GM12874 (cell line): ENCODE data around the gene PLIN5.
A peak's percentile ranks its signal among the peaks of the same experiment; 100 is the strongest.

Experiments
- TF ChIP-seq, protein P1 (sequence below): IDR thresholded peaks from 2 replicates; pipeline ENCODE4 v1.5.1; 2011; ENCODE audit warnings: low read depth, mild to moderate bottlenecking, control low read depth, low read length, moderate library complexity; ENCODE audit not compliant: insufficient read depth

The PLIN5 gene

DNA sequence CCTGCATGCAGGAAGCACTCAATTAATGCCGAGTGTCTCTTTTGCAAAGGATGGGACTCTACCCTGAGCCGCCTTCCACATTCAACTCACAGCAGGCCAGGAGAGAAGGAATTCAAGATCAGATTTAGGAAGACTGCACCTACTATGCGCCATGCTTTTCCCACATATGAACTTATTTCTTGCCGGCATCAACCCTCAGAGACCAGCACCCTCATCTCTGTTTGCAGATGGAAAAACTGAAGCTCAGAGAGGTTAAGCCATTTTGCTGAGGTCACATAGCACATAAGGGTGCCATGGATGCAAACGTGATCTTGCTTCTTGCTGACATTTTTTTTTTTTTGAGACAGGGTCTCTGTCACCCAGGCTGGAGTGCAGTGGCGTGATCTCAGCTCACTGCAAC, 38.7 kb upstream of the PLIN5 start:
- TF ChIP-seq, protein P1, sequence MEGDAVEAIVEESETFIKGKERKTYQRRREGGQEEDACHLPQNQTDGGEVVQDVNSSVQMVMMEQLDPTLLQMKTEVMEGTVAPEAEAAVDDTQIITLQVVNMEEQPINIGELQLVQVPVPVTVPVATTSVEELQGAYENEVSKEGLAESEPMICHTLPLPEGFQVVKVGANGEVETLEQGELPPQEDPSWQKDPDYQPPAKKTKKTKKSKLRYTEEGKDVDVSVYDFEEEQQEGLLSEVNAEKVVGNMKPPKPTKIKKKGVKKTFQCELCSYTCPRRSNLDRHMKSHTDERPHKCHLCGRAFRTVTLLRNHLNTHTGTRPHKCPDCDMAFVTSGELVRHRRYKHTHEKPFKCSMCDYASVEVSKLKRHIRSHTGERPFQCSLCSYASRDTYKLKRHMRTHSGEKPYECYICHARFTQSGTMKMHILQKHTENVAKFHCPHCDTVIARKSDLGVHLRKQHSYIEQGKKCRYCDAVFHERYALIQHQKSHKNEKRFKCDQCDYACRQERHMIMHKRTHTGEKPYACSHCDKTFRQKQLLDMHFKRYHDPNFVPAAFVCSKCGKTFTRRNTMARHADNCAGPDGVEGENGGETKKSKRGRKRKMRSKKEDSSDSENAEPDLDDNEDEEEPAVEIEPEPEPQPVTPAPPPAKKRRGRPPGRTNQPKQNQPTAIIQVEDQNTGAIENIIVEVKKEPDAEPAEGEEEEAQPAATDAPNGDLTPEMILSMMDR = no peak

DNA sequence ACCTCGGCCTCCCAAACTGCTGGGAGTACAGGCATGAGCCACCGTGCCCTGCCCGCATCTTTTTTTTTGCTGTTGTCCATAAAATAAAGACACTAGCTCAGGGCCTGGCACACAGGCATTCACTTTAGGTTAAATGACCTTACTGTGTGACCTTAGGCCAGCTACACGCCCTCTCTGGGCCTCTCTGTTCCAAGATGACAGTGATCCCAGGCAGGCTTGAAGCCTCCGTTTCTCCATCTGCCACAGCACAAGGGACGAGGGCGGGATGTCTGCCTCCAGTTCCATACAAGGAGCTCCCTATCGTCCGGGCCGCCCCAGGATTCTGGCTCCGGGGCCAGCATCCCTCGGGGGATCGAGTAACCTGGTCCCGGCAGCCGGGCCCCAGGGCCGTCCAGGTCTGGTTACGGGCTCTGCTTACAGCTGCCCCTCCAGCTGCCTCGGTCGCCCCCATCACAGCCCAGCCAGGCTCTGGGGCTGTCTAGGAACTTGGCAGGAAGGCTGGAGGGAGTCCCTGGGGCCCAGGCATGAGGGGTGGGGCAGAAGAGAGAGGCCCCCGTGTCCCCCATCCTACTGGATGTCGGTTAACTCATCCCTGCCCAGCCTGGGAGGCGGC, 36.4 kb upstream of the PLIN5 start:
- TF ChIP-seq, protein P1 = no peak

DNA sequence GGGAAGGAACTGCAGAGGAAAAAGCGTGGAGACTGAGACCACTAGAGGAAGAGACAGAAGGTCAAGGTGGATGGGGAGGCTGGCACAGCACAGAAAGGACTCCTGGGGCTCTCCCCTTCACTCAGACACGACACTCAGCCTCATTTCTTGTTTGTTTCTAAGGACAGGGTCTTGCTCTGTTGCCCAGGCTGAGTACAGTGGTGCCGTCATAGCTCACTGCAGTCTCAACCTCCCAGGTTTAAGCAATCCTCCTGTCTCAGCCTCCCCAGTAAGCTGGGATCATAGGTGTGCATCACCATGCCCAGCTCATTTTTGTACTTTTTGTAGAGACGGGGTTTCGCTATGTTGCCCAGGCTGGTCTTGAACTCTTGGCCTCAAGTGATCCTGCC, 35.9 kb upstream of the PLIN5 start:
- TF ChIP-seq, protein P1 = no peak

DNA sequence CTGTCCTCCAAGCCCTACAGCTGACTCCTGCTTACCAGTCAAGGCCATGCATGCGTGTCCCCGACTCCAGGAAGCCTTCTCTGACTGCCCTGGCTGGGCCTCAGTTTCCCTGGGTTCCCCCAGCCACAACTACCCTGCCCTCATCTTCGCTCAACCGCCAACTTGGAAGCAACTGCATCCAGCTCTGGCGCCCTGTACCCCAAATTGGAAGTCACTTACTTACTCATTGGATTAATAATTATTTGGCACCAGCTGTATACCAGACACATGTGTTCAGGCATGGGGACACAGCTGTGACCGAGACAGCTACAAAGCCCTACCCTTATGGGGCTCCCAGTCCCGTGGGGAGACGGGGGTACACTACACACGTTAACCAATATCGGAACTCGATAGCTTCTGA, 35.4 kb upstream of the PLIN5 start:
- TF ChIP-seq, protein P1 = no peak

DNA sequence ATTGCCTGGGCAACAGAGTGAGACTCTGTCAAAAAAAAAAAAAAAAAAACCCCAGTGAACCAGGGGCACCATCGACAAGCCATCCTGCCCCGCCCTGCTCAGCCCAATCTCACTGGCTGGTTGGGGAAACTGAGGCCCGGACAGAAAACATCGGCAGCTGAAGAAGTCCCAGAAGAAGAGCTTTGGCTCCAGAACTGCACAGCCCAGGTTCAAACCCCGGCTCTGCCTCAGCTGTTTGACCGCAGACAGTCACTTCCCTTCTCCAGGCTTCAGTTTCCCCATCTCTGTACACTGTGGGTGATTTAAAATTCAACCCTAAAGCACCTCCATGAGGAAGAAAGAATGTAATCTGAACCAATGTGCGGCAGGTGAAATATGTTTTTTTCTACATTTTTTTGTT, 33.9 kb upstream of the PLIN5 start:
- TF ChIP-seq, protein P1 = no peak

DNA sequence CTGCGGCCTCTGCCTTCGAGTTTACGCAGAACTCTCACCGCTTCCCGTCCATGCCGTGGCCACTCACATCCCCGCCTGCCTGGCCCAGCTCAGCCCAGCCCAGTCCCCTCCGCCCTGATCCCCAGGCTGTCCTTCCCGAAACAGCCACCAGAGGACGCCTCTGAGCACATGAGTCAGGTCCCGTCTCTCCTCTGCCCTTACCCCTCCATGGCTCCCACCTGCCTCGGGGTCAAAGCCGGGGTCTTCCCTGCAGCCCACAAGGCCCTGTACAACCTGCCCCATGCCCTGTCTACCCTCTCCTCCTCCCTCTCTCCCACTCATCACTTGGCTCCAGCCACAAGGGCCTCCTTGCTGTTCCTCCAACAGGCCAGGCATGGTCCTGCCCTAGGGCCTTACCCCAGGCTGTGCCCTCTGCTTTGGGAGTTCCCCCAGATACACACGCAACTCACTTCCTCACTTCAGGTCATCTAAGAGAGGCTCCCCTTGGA, 32.6 kb upstream of the PLIN5 start:
- TF ChIP-seq, protein P1 = peak; percentile 95

DNA sequence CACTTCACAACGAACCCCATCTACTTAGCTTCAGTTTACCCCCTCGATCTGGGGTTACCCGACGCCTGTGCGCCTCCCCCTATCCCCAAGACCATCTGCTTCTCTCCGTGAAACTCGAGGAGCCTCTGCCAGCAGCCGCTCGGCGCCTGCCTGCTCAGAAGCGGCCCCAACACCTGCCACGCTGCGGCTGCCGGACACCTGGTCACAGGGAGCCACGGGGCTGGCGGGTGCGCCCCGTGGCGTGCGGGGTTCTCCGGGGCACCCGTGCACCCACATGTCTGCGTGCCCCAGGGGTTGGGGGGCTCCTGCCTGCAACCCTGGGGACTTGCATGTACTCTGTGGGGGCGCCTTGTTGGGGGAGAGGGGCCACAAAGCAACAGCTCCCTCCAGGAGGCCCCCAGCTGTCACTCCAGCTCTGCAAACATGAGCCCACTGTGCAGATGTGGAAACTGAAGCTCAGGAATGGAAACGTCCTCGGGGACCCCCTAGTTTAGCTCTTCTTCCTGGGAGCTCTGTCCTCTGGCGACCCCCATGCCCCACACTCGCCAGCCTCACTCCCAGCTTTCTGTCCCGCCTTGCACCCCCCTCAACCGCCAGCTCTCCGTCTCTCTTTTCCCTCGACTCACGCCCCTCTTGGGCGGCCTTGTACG, 31.5 kb upstream of the PLIN5 start:
- TF ChIP-seq, protein P1 = no peak
